ENCODE data around the gene BCLAF3. TPM values are rescaled to one million over a fixed set of nuclear protein-coding genes. Genes with fewer than 3 reads are reported as not detected.

Gene BCLAF3
- total RNA-seq, 1 donor from 2014 or later, result 9.1 TPM

DNA sequence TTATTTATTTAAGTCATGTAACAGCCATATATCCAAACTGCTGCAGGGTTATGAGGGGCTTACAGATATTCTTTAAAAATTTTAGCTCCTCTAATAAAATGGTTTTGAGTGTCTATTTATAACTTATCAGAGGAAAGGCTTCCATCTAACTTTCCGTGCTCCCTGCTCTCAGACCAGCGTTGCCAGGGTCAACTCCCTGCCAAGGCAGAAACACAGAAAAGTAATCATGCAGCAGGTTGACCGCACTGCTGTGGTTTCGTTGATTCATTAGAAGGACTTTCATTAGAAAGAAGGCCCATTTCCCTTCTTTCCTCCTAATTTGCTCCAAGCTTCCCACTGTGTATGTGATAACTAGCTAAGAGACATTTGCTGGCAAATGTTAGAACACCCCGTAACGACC is 33.9 kb downstream of the BCLAF3 start:
- TF ChIP-seq, protein P1, sequence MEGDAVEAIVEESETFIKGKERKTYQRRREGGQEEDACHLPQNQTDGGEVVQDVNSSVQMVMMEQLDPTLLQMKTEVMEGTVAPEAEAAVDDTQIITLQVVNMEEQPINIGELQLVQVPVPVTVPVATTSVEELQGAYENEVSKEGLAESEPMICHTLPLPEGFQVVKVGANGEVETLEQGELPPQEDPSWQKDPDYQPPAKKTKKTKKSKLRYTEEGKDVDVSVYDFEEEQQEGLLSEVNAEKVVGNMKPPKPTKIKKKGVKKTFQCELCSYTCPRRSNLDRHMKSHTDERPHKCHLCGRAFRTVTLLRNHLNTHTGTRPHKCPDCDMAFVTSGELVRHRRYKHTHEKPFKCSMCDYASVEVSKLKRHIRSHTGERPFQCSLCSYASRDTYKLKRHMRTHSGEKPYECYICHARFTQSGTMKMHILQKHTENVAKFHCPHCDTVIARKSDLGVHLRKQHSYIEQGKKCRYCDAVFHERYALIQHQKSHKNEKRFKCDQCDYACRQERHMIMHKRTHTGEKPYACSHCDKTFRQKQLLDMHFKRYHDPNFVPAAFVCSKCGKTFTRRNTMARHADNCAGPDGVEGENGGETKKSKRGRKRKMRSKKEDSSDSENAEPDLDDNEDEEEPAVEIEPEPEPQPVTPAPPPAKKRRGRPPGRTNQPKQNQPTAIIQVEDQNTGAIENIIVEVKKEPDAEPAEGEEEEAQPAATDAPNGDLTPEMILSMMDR (conservative IDR thresholded peaks at IDR 0.05), result no peak
- Mint-ChIP-seq H3K27me3 (no peaks in the 10 kb centered on the region), H3K27ac (no peak overlapping the region), H3K9me3 (no peaks in the 10 kb centered on the region), H3K4me3 (no peak overlapping the region), H3K36me3 (no peaks in the 10 kb centered on the region), H3K4me1 (ENCODE audit: unreplicated experiment) (no peaks in the 10 kb centered on the region)
- DNase-seq (ENCODE audit: extremely low spot score, unreplicated experiment), result no peak

DNA sequence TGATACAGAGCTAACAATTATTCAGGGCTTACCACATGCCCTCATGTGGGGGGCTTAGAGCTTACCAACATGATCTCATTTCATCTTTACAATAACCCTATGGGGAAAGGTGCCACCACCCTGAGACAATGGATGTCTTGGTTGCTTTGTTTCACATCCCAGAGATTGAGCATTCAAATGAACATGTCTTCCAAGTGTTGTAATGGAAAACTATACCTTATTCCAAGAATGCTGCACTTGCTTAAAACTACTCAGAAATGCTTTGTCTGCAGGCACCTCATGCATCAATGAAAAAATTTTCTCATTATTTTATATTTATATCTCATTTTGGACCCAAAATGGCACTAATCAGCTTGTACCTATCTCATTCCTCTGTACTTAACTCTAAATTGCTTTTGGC is 34.6 kb downstream of the BCLAF3 start:
- Mint-ChIP-seq H3K36me3 (no peaks in the 10 kb centered on the region), H3K4me3 (no peak overlapping the region), H3K4me1 (ENCODE audit: unreplicated experiment) (no peaks in the 10 kb centered on the region), H3K27me3 (no peaks in the 10 kb centered on the region), H3K27ac (no peak overlapping the region), H3K9me3 (no peaks in the 10 kb centered on the region)
- DNase-seq (ENCODE audit: extremely low spot score, unreplicated experiment), result no peak
- TF ChIP-seq, protein P1 (conservative IDR thresholded peaks at IDR 0.05), result no peak

DNA sequence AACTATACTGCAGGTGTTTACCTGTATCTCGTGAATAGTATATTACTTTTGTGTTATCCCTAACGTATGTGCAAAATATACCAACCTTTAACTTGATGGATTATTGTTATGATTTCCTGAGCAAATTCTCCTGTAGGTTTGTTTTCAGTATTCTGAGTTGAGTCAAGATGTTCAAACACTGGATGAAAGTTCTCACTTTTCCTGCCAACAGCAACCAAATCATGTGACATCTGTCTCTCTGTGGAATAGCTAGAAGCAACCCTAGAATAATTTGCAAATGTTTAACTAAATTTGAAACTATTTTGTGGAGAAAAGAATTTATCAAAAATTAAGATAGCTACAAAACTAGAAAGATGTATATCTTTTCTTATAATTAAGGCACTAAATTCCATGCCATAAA is 35.6 kb downstream of the BCLAF3 start:
- Mint-ChIP-seq H3K4me1 (ENCODE audit: unreplicated experiment) (no peaks in the 10 kb centered on the region), H3K4me3 (no peak overlapping the region), H3K27me3 (no peaks in the 10 kb centered on the region), H3K9me3 (no peaks in the 10 kb centered on the region), H3K36me3 (no peaks in the 10 kb centered on the region), H3K27ac (no peak overlapping the region)
- no peak for DNase-seq (ENCODE audit: extremely low spot score, unreplicated experiment)
- TF ChIP-seq, protein P1 (conservative IDR thresholded peaks at IDR 0.05), result no peak

DNA sequence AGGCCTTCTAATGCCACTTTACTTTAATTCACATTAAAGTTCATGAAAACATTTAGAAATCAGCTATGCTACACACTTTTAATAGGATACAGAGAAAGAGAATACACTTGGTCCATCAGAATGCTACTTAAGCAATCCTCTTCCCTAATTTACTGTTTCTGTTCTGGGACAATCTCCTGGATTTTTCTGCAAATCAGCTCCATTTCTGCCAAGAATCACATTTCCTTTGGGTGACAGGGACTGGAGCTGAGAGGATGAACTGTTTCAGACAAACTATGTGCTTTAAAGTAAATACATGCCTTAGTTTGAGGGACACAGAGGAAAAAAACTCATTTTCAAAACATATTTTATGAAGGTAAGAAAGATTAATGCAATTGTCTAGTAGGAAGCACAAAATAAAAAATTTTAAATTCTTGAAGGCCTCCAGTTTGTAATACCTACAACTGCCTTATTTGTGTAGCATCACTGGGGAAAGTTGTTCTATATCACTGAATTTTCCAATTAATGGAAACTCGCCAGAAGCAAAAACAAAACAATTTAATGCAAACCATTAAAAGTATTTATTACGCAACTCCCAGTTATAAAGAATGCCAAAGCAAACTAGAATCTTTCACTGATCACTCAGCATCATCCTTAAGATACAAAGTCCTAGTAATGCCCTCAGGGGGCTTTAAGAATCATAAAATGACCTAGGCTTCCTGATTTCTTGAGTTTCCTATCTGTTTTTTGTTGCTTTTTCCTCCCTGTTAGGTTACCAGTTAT is 36.3 kb downstream of the BCLAF3 start:
- no peaks in the 10 kb centered on the region for H3K4me1 Mint-ChIP-seq (ENCODE audit: unreplicated experiment)
- no peaks in the 10 kb centered on the region for H3K36me3 Mint-ChIP-seq
- no peak overlapping the region for H3K27ac Mint-ChIP-seq
- no peaks in the 10 kb centered on the region for H3K27me3 Mint-ChIP-seq
- no peaks in the 10 kb centered on the region for H3K9me3 Mint-ChIP-seq
- no peak overlapping the region for H3K4me3 Mint-ChIP-seq
- TF ChIP-seq, protein P1 (conservative IDR thresholded peaks at IDR 0.05), result no peak
- DNase-seq (ENCODE audit: extremely low spot score, unreplicated experiment), result no peak

DNA sequence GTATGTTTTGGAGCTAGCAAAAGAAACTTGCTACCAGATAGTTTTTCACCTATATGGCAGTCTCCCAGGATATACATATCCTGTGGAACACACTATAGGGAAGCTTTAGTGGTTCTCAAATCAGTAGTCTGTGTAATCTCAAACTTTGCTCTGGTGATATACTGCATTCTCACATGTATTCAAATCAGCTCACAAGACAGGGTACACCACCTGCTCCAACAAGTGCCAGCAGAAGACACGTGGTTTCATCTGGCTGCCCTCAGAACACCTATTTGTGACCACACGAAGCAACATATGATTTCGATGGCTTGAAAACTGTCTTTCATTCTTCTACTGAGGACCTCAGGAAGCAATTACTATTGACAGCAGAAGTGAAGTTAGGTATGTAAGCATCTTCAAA is 37.7 kb downstream of the BCLAF3 start:
- H3K9me3 Mint-ChIP-seq, result no peaks in the 10 kb centered on the region
- no peak overlapping the region for H3K4me3 Mint-ChIP-seq

More for the DNA sequence above, 37.7 kb downstream of the BCLAF3 start:
- Mint-ChIP-seq H3K27me3 (no peaks in the 10 kb centered on the region), H3K4me1 (ENCODE audit: unreplicated experiment) (no peaks in the 10 kb centered on the region), H3K27ac (no peak overlapping the region), H3K36me3 (peaks cover 6% of the 10 kb centered on the region)
- TF ChIP-seq, protein P1 (conservative IDR thresholded peaks at IDR 0.05), result no peak
- DNase-seq (ENCODE audit: extremely low spot score, unreplicated experiment), result no peak
